Measurements from ENCODE around the gene OGG1.

Gene OGG1

DNA sequence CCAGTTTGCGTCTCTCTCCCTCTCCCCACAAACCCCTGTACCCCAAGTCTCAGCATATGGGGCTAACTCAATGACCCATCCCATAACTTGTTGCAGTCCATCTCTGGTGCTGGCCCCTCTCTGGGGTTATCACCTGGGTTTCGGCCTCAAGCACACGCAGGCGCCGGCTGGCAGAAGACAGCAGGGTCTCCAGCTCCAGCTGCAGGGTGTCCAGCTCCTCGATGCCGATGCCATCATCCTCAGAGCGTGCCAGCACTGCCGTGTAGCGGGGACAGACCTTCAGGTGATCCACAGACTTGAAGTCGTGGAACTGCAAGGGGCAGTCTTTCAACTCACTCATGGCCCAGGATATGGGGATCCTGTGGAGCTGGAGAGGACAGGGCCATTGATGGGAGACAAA is 41.4 kb downstream of the OGG1 start:
- Histone ChIP-seq H3K27me3 (no peaks in the 10 kb centered on the region), H3K4me1 (peaks cover 37% of the 10 kb centered on the region), H3K36me3 (peaks cover 45% of the 10 kb centered on the region), H3K4me3 (no peak overlapping the region), H4K20me1 (peaks cover 30% of the 10 kb centered on the region), H3K9me3 (no peaks in the 10 kb centered on the region), H3K4me2 (peak overlapping the region; percentile 72), H3K9ac (no peak overlapping the region), H3K27ac (0 out of 2 replicates have a peak overlapping the region, but pooled peaks have one; percentile 99)
- TF ChIP-seq Cebpa-rat (IDR thresholded peaks at IDR 0.05), result no peak

DNA sequence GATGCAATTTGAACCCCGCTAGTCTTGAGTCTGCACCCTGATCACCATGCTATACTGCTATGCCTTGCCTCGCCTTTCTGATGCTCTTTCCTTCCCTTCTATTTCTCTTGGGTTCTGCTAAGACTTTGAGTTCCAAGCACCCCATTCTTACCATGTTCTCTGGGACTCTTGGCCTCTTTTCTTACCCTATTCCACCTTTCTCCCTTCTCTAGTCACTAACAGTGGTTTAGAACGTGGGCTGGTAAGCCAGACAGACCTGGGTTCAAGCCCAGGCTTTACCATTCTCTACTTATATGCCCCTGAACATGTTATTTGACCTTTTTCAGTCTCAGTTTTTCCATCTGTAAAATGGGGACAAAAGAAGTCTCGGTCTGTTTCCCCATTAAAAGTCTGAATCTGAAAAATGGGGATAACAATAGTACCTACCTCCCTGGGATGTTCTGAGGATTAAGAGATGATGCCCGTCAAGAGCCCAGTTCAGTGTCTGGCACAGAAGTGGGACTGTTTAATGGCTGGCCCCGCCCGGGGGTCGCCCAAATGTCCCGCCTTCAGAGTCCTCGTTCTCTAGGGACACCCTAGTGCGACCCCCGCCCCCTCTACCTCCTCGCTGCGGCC is 42.1 kb downstream of the OGG1 start:
- Histone ChIP-seq H3K4me1 (peaks cover 37% of the 10 kb centered on the region), H3K4me2 (peak overlapping the region; percentile 72), H3K9me3 (no peaks in the 10 kb centered on the region), H3K9ac (peak overlapping the region; percentile 98), H3K27ac (peak overlapping the region; percentile 99), H3K4me3 (peak overlapping the region; percentile 98), H4K20me1 (peaks cover 38% of the 10 kb centered on the region), H3K36me3 (peaks cover 48% of the 10 kb centered on the region), H3K27me3 (no peaks in the 10 kb centered on the region)
- TF ChIP-seq Cebpa-rat (IDR thresholded peaks at IDR 0.05), result no peak

DNA sequence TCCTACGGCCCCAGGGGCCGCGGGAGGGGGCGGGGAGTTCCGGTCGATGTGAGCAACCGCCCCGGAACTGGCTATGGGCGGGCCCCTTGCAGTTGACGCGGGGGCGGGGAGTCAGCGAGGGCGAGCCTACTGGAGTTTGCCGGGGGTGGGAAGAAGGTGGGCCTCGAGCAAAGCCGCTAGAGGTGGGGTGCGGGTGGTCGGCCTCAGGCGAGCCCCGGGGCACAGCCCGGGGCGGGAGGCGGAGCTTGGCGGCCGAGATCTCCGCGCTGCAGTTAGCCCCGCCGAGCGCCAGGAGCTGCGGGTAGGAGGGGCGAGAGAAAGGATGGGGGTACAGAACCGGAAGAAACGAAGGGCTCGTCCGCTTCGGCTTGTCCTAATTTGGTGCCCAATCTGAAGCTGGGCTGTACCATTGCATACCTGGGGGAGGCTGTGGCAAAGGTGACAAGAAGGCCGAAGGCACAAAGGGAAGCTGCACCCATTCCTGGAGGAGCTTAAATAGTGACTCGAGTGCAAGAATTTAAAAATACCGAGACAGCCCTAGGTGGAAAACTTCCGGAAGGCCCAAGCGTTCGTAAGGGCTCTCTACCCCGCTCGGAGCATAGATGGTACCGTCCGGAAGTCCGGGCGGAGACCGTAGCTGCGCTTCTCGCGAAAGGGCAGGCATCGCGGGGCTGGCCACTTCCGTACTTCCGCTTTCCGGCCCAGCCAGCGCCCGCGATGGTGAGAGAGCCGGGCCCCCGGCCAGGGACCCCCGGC is 42.8 kb downstream of the OGG1 start, which contains the start of the genes ARPC4 and TADA3:
Gene ARPC4, plus strand, starts transcription at position 678 of the 756 bp plus-strand sequence. Its CDS starts 40 bp downstream, at position 718.
Gene TADA3, minus strand, starts transcription at position 69 of the 756 bp plus-strand sequence. CDS start 1,007 bp downstream, outside the sequence.
- Histone ChIP-seq H3K4me1 (peaks cover 37% of the 10 kb centered on the region), H3K4me2 (peak within 1 kb of the TSS; percentile 94), H3K27me3 (no peaks in the 10 kb centered on the region), H3K9me3 (no peaks in the 10 kb centered on the region), H3K27ac (peak within 1 kb of the TSS; percentile 99), H3K9ac (peak within 1 kb of the TSS; percentile 98), H4K20me1 (peaks cover 44% of the 10 kb centered on the region), H3K4me3 (peak within 1 kb of the TSS; percentile 98), H3K36me3 (peaks cover 49% of the 10 kb centered on the region)
- no peak for TF ChIP-seq Cebpa-rat (IDR thresholded peaks at IDR 0.05)

DNA sequence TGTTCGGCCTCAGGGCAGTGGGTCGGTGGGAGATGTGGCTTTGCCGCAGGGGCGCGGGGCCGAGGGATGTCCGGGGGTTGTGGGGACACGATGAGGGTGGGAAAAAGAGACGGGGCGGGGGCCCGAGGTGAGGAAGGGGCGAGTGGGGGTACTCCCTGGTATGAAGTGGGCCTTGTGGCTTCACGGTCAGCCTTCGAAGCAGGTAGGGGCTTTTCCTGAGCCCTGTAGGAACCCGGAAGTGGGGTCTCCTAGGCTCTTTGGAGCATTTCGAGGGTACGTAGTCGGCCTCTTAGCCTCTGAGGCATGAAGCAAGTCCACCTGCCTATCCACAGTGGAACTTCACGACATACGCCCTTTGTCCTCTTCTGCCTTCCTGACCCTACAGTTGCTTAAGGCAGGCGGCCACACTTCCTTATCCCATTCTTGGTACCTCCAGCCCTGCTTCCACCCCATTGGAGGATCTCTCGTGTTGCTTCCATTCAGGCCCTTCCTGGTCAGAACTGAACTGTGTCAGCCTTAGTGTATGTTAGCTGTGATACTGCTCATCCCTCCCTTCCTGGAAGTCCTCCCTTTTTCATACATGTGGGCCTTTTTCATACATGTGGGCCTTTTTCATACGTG is 43.5 kb downstream of the OGG1 start:
- Histone ChIP-seq H3K27ac (peak overlapping the region; percentile 99), H3K36me3 (peaks cover 56% of the 10 kb centered on the region), H3K4me1 (peaks cover 37% of the 10 kb centered on the region), H3K4me3 (peak overlapping the region; percentile 98), H4K20me1 (peaks cover 51% of the 10 kb centered on the region), H3K9me3 (no peaks in the 10 kb centered on the region), H3K9ac (peak overlapping the region; percentile 98), H3K27me3 (no peaks in the 10 kb centered on the region), H3K4me2 (peak overlapping the region; percentile 94)
- TF ChIP-seq Cebpa-rat (IDR thresholded peaks at IDR 0.05), result no peak

DNA sequence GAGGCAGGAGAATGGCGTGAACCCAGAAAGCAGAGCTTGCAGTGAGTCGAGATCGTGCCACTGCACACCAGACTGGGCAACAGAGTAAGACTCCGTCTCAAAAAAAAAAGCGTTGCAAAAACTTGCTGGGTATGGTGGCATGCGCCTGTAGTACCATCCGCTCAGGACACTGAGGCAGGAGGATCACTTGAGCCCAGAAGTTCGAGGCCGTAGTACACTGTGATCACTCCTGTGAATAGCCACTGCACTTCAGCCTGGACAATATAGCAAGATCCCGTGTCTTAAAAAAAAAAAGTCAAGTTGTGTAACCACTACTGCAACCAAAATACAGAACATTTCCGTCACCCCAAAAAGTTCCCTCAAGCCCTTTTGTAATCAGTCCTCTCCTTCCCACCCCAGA is 44.6 kb downstream of the OGG1 start:
- H3K9me3 ChIP-seq, result no peaks in the 10 kb centered on the region
- H3K4me1 ChIP-seq, result peaks cover 37% of the 10 kb centered on the region
- peaks cover 59% of the 10 kb centered on the region for H3K36me3 ChIP-seq
- H3K4me2 ChIP-seq, result peak overlapping the region; percentile 94
- no peak for TF ChIP-seq Cebpa-rat (IDR thresholded peaks at IDR 0.05)
- H3K27ac ChIP-seq, result no peak overlapping the region
- H4K20me1 ChIP-seq, result peaks cover 63% of the 10 kb centered on the region
- peak overlapping the region; percentile 98; the same call in 1 of the 2 replicates for H3K4me3 ChIP-seq
- no peaks in the 10 kb centered on the region for H3K27me3 ChIP-seq
- H3K9ac ChIP-seq, result peak overlapping the region; percentile 98

DNA sequence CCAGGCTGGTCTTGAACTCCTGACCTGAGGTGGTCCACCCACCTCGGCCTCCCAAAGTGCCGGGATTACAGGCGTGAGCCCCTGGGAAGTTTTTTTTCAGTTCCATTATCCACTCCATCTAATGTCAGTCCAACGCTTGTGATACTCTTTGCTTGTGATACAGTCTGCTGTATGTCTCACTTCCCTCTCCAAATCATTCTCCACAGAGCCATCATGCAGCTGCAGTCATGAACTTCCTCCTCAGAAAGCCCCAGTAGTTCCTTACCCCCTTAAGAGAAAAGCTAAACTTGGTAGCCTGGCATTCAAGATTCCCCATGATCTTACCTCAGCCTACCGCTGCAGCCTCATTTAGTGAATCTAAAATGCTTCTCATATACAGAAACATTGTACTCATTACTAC is 45.5 kb downstream of the OGG1 start:
- Histone ChIP-seq H3K4me3 (no peak overlapping the region), H3K27me3 (no peaks in the 10 kb centered on the region), H3K4me1 (peaks cover 37% of the 10 kb centered on the region), H3K9me3 (no peaks in the 10 kb centered on the region), H3K4me2 (peak overlapping the region; percentile 94), H3K36me3 (peaks cover 63% of the 10 kb centered on the region), H3K27ac (no peak overlapping the region), H3K9ac (peak overlapping the region; percentile 98; the same call in 1 of the 2 replicates), H4K20me1 (peaks cover 71% of the 10 kb centered on the region)
- no peak for TF ChIP-seq Cebpa-rat (IDR thresholded peaks at IDR 0.05)

DNA sequence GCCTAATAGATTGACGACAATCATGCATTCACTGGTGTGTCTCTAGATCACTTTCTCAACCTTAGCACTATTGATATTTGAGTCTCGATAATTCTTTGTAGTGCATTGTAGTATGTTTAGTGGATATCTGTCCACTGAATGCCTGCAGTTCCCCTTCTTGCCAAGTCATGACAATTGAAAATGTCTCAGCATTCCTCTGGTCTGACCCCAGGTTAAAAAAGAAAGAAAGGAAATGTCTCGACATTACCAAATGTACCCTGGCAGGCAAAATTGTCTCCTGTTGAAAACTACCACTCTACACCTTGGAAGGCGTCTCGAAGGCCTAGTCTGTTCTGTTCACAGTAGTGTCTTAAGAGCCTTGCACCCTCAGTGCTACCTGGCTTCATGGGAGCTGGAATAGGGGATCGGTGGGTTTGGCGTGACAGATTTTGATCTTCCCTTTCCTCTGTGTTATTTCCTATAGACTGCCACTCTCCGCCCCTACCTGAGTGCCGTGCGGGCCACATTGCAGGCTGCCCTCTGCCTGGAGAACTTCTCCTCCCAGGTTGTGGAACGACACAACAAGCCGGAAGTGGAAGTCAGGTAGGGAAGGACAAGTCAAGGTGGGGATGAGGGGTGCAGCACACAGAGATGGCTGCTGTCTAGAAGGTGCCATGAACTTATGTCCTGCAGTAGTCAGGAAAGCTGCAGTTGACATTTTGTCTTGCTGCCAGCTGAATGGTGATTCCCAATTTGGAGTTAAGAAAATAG is 47.6 kb downstream of the OGG1 start:
- no peaks in the 10 kb centered on the region for H3K27me3 ChIP-seq
- no peak overlapping the region for H3K4me3 ChIP-seq
- H3K27ac ChIP-seq, result no peak overlapping the region
- no peak overlapping the region for H3K9ac ChIP-seq
- H3K4me2 ChIP-seq, result no peak overlapping the region
- H4K20me1 ChIP-seq, result peaks cover 82% of the 10 kb centered on the region
- no peak for TF ChIP-seq Cebpa-rat (IDR thresholded peaks at IDR 0.05)
- H3K9me3 ChIP-seq, result no peaks in the 10 kb centered on the region
- H3K36me3 ChIP-seq, result peaks cover 82% of the 10 kb centered on the region
- peaks cover 20% of the 10 kb centered on the region for H3K4me1 ChIP-seq

DNA sequence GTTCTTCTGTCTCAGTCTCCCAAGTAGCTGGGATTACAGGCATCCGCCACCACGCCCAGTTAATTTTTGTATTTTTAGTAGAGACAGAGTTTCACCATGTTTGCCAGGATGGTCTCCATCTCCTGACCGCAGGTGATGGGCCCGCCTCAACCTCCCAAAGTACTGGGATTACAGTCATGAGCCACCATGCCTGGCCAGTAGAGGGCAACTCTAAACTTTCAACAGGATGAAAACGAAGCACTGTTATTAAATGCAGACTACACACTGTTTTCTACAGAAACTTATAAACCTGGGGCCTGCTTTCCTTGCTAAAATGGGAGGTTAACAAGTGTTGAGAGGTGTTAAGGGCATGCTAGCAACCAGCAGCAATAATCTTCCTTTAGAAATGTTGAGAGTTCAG is 50.8 kb downstream of the OGG1 start:
- Histone ChIP-seq H3K4me3 (no peak overlapping the region), H3K27ac (no peak overlapping the region), H3K4me2 (no peak overlapping the region), H3K9me3 (no peaks in the 10 kb centered on the region), H4K20me1 (peaks cover 77% of the 10 kb centered on the region), H3K36me3 (peaks cover 98% of the 10 kb centered on the region), H3K9ac (no peak overlapping the region), H3K27me3 (no peaks in the 10 kb centered on the region), H3K4me1 (no peaks in the 10 kb centered on the region)
- no peak for TF ChIP-seq Cebpa-rat (IDR thresholded peaks at IDR 0.05)

DNA sequence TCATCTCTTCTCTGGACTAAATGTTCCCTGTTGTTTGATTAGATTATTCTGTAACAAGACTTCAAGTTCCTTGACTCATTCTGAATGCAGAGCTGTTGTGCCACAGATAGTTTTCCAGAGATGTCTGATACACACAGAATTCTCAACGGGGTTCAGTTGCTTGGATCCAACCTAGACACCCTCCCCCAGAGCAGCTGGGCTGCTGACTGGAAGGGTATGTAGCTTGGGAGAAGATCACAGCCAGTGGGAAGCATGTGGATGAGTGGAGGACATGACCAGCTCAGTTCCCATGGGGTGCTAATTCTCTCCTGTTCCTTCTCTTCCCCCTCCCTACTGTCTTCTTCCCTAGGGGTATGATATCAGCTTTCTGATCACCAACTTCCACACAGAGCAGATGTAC is 53.7 kb downstream of the OGG1 start:
- Histone ChIP-seq H3K27me3 (no peaks in the 10 kb centered on the region), H3K4me1 (peaks cover 10% of the 10 kb centered on the region), H4K20me1 (peaks cover 61% of the 10 kb centered on the region), H3K9me3 (no peaks in the 10 kb centered on the region), H3K4me3 (no peak overlapping the region), H3K4me2 (no peak overlapping the region), H3K9ac (no peak overlapping the region), H3K36me3 (peaks cover 91% of the 10 kb centered on the region), H3K27ac (no peak overlapping the region)
- no peak for TF ChIP-seq Cebpa-rat (IDR thresholded peaks at IDR 0.05)
